ENCODE data around the gene KIAA0753. TPM values are rescaled to one million over a fixed set of nuclear protein-coding genes. Genes with fewer than 3 reads are reported as not detected.

Gene KIAA0753
- total and polyA plus RNA-seq, 2 of the 13 experiments (the other 11 are each of a cell fraction or from before 2014, with no cell fraction given): 5.2 to 9.1 TPM

- CTCF ChIA-PET (ENCODE audit: low intra/inter-chr PET ratio, low total read pairs): no interaction called here
- Histone ChIP-seq H3K27me3 (ENCODE audit: control insufficient read depth in 1 of 2, insufficient read depth in 2 of 2, low read length in 2 of 2) (no peaks in the 10 kb centered on the region), H3K4me2 (ENCODE audit: low read depth, low read length) (peak overlapping the region; percentile 36), H3K27ac (ENCODE audit: extremely low read length, insufficient read depth, low read length) (peak overlapping the region; percentile 43), H3K79me2 (ENCODE audit: insufficient read depth, low read length) (no peaks in the 10 kb centered on the region), H3K9ac (ENCODE audit: insufficient read depth, low read depth, low read length) (no peak overlapping the region), H2AFZ (ENCODE audit: low read length) (no peak overlapping the region), H3K9me3 (ENCODE audit: low read length) (no peaks in the 10 kb centered on the region), H3K4me1 (ENCODE audit: insufficient read depth, low read length) (peaks cover 21% of the 10 kb centered on the region), H3K36me3 (replicated peaks in 1 of 2; ENCODE audit: control insufficient read depth in 1 of 2, insufficient read depth in 2 of 2, low read length in 2 of 2) (peaks cover 21 to 50% of the 10 kb centered on the region in 2 experiments; a peak in 4 of 5 replicates), H4K20me1 (ENCODE audit: insufficient read depth, low read length) (no peaks in the 10 kb centered on the region), H3K4me3 (replicated peaks in 1 of 3; ENCODE audit: insufficient read depth in 1 of 3, low read depth in 2 of 3, low read length in 3 of 3) (peak overlapping the region in 1 of 3 experiments; percentile 7; a peak in 1 of 6 replicates)
- 0 out of 2 replicates have a peak, but pooled peaks have one; percentile 36 for TF ChIP-seq ZNF878 (CRISPR knock-in tag; IDR thresholded peaks at IDR 0.05)
- TF ChIP-seq ZNF7 (CRISPR knock-in tag; IDR thresholded peaks at IDR 0.05): no peak
- POLR2A ChIA-PET: no interaction called here
- intact Hi-C loops (cut with micrococcal nuclease; ENCODE audit: unreplicated experiment) (no loop called here), in situ Hi-C loops (cut with HindIII; ENCODE audit: extremely low pct_ligation_motif_present, low pct_unique_long_range_greater_than_20kb) (no loop called here)
- DNase-seq (ENCODE audit: low spot score): peak; percentile 22
- 70% methylated on average over 7 of the region's 7 CpGs for WGBS (ENCODE audit: low lambda C conversion rate)
- ATAC-seq: peak; percentile 26
- no peak for FAIRE-seq
- no TSS peak for BruUV-seq (replicated peaks)
Observed at GRCh38 chr17:6591599-6592158, 48.8 kb downstream of the KIAA0753 start.

GRCh38 chr17:6589266-6589946 lies 51.1 kb downstream of the KIAA0753 start:
- Histone ChIP-seq H3K9ac (ENCODE audit: insufficient read depth, low read depth, low read length) (no peak overlapping the region), H3K27ac (ENCODE audit: extremely low read length, insufficient read depth, low read length) (no peak overlapping the region), H3K4me3 (replicated peaks in 1 of 3; ENCODE audit: insufficient read depth in 1 of 3, low read depth in 2 of 3, low read length in 3 of 3) (no peak overlapping the region), H3K9me3 (ENCODE audit: low read length) (no peaks in the 10 kb centered on the region), H3K4me2 (ENCODE audit: low read depth, low read length) (no peak overlapping the region), H3K36me3 (replicated peaks in 1 of 2; ENCODE audit: control insufficient read depth in 1 of 2, insufficient read depth in 2 of 2, low read length in 2 of 2) (peaks cover 21 to 55% of the 10 kb centered on the region in 2 experiments; a peak in 4 of 5 replicates), H3K4me1 (ENCODE audit: insufficient read depth, low read length) (peaks cover 21% of the 10 kb centered on the region), H2AFZ (ENCODE audit: low read length) (no peak overlapping the region), H3K79me2 (ENCODE audit: insufficient read depth, low read length) (no peaks in the 10 kb centered on the region), H3K27me3 (ENCODE audit: control insufficient read depth in 1 of 2, insufficient read depth in 2 of 2, low read length in 2 of 2) (no peaks in the 10 kb centered on the region), H4K20me1 (ENCODE audit: insufficient read depth, low read length) (no peaks in the 10 kb centered on the region)
- no TSS peak for BruUV-seq (replicated peaks)
- TF ChIP-seq CEBPB (IDR thresholded peaks at IDR 0.05; ENCODE audit: borderline replicate concordance, low read depth, low read length) (peak; percentile 17; the same call in 1 of the 2 replicates), DNMT3B (CRISPR knock-in tag; conservative IDR thresholded peaks at IDR 0.05) (no peak), ZBTB26 (CRISPR knock-in tag; IDR thresholded peaks at IDR 0.05; ENCODE audit: borderline replicate concordance) (no peak)
- no peak for FAIRE-seq
- intact Hi-C loops (cut with micrococcal nuclease; ENCODE audit: unreplicated experiment) (no loop called here), in situ Hi-C loops (cut with HindIII; ENCODE audit: extremely low pct_ligation_motif_present, low pct_unique_long_range_greater_than_20kb) (no loop called here)
- ChIA-PET POLR2A (no interaction called here), CTCF (ENCODE audit: low intra/inter-chr PET ratio, low total read pairs) (no interaction called here)
- no peak for ATAC-seq
- WGBS (ENCODE audit: low lambda C conversion rate): 94% methylated on average over 14 of the region's 15 CpGs
- no peak for DNase-seq (ENCODE audit: low spot score)
